Calu3 (cell line): ENCODE measurements around the gene ARID1B. TPM values are rescaled to one million over a fixed set of nuclear protein-coding genes. Genes with fewer than 3 reads are reported as not detected.

ENCODE experiments used
- BruUV-seq: library from RNA; stranded (reverse); fragments of 400-500 nt; replicated peaks from 2 replicates; lab custom pipeline; 2021; lab: Mats Ljungman, UMichigan
- CTCF ChIA-PET: fragments of 300-600 bp; sonication (Branson Sonifier 250); formaldehyde crosslinking; loops from one replicate; lab custom pipeline; 2022; ENCODE audit warnings: antibody characterized with exemption; lab: Charles Lee
- DNase-seq: peaks from one replicate; pipeline ENCODE4 v3.0.0; 2022
- H3K27ac Mint-ChIP-seq: one replicate; pipeline ENCODE4 v1.8.0; 2022; ENCODE audit warnings: mixed read lengths; ENCODE audit not compliant: unreplicated experiment
- H3K27me3 Mint-ChIP-seq: one replicate; pipeline ENCODE4 v1.8.0; 2022; ENCODE audit warnings: mixed read lengths; ENCODE audit not compliant: unreplicated experiment
- H3K36me3 Mint-ChIP-seq: one replicate; pipeline ENCODE4 v1.8.0; 2022; ENCODE audit warnings: mild to moderate bottlenecking, moderate library complexity, mixed read lengths; ENCODE audit not compliant: insufficient read depth, unreplicated experiment
- H3K4me1 Mint-ChIP-seq: one replicate; pipeline ENCODE4 v1.8.0; 2022; ENCODE audit warnings: mild to moderate bottlenecking, low read depth, mixed read lengths; ENCODE audit not compliant: unreplicated experiment
- H3K4me3 Mint-ChIP-seq: one replicate; pipeline ENCODE4 v1.8.0; 2022; ENCODE audit warnings: mild to moderate bottlenecking, low read depth, moderate library complexity, mixed read lengths; ENCODE audit not compliant: unreplicated experiment
- H3K9me3 Mint-ChIP-seq: one replicate; pipeline ENCODE4 v1.8.0; 2022; ENCODE audit warnings: low read depth, mixed read lengths; ENCODE audit not compliant: unreplicated experiment
- intact Hi-C: fragments of 100-400 bp; cut with micrococcal nuclease; formaldehyde crosslinking; loops from one replicate; pipeline ENCODE4 v1.10.0; 2022; ENCODE audit not compliant: unreplicated experiment
- total RNA-seq: library from RNA; stranded (reverse); gene quantifications from 2 replicates; pipeline ENCODE4 v1.2.3, GENCODE V29; 2022
- TF ChIP-seq, protein P1 (sequence below): fragments of 200-600 bp; IDR thresholded peaks from one replicate; pipeline ENCODE4 v1.8.0; 2022; ENCODE audit warnings: antibody characterized with exemption; ENCODE audit not compliant: unreplicated experiment

Gene ARID1B
- total RNA-seq, 1 experiment from 2014 or later: 53.5 TPM

DNA sequence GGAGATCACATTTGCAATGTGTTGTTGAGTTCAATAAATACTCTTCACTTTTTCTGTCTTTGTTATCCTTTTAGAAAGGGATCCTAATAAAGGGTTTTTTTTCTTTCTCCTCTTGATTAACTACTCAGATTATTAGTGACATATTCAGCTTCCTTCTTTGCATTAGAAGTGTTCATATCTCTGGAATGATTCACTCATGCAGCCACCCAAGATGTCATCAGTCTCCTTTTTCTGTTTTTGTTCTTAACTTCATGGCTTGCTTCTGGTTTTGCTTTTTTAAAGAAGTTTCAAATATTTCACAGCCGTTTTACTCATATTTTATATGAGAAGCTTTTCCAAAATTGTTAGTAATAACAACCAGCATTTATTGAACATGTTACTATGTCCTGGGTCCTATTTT is 358.5 kb downstream of the ARID1B start:
- Mint-ChIP-seq H3K4me1 (no peaks in the 10 kb centered on the region), H3K9me3 (no peaks in the 10 kb centered on the region), H3K4me3 (no peak overlapping the region), H3K27ac (no peak overlapping the region), H3K36me3 (peaks cover 5% of the 10 kb centered on the region), H3K27me3 (no peaks in the 10 kb centered on the region)
- TF ChIP-seq, protein P1, sequence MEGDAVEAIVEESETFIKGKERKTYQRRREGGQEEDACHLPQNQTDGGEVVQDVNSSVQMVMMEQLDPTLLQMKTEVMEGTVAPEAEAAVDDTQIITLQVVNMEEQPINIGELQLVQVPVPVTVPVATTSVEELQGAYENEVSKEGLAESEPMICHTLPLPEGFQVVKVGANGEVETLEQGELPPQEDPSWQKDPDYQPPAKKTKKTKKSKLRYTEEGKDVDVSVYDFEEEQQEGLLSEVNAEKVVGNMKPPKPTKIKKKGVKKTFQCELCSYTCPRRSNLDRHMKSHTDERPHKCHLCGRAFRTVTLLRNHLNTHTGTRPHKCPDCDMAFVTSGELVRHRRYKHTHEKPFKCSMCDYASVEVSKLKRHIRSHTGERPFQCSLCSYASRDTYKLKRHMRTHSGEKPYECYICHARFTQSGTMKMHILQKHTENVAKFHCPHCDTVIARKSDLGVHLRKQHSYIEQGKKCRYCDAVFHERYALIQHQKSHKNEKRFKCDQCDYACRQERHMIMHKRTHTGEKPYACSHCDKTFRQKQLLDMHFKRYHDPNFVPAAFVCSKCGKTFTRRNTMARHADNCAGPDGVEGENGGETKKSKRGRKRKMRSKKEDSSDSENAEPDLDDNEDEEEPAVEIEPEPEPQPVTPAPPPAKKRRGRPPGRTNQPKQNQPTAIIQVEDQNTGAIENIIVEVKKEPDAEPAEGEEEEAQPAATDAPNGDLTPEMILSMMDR: no peak
- BruUV-seq: no TSS peak
- CTCF ChIA-PET: no interaction called here
- DNase-seq: no peak
- intact Hi-C loops: no loop called here

DNA sequence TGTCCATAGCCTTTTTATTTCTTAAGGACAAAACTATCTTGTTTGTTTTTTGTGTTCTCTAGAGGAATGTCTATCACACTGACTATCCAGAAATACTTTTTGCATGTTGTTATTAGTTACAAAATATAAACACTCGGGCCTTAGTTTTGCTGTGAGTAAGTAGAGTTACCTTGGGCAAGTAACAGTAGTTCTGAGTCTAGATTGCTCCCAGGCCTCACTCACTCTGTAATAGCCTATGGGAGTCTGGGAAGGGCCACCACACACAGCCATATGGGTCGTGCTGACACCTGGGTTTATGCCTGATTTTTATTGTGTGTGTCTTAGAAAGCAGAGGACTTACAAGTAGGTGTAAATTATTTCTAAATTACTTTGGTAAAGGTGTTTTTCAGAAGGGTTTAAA is 360.3 kb downstream of the ARID1B start:
- Mint-ChIP-seq H3K36me3 (no peaks in the 10 kb centered on the region), H3K27me3 (no peaks in the 10 kb centered on the region), H3K27ac (no peak overlapping the region), H3K4me1 (no peaks in the 10 kb centered on the region), H3K4me3 (no peak overlapping the region), H3K9me3 (no peaks in the 10 kb centered on the region)
- no peak for DNase-seq
- CTCF ChIA-PET: no interaction called here
- TF ChIP-seq, protein P1: no peak
- intact Hi-C loops: no loop called here
- BruUV-seq: no TSS peak

DNA sequence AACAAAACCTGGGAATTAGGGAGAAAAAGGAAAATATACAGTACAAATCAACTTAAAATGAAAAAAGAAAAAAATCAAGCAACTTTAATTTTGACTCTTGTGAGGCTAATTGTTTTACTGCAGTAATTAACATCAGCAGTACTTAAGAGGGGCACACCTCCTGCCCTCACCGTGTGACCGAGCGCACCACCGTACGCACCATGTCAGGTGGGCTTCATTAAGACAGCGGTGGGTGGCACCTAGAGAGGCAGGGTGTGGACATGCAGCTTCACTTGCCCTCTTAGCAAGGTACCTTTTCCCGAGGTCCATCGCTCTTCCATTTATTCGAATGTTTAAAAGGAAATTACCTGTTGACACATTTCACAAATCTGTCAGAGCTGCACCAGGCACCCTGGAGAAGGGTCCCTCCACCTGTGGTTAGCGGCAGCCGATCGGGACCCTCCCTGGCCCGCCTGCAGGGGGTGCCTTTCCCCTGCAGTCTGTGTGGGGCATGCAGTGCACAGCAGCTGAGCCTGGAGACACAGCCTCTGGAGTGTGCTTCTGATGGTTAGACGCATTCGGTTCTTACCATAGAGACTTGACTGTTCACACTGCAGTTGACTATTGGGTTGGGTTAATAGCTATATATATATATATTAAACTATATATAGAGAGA is 362.0 kb downstream of the ARID1B start:
- no peaks in the 10 kb centered on the region for H3K9me3 Mint-ChIP-seq
- no peak for DNase-seq
- intact Hi-C loops: no loop called here
- no peak overlapping the region for H3K27ac Mint-ChIP-seq
- TF ChIP-seq, protein P1: no peak
- CTCF ChIA-PET: interaction anchor here (0.8 kb wide), 1 partner anchor 45 kb away, joined by 3 read pairs; no protein-coding TSS in a partner anchor
- BruUV-seq: no TSS peak
- no peaks in the 10 kb centered on the region for H3K36me3 Mint-ChIP-seq
- H3K27me3 Mint-ChIP-seq: no peaks in the 10 kb centered on the region
- H3K4me1 Mint-ChIP-seq: no peaks in the 10 kb centered on the region
- no peak overlapping the region for H3K4me3 Mint-ChIP-seq

DNA sequence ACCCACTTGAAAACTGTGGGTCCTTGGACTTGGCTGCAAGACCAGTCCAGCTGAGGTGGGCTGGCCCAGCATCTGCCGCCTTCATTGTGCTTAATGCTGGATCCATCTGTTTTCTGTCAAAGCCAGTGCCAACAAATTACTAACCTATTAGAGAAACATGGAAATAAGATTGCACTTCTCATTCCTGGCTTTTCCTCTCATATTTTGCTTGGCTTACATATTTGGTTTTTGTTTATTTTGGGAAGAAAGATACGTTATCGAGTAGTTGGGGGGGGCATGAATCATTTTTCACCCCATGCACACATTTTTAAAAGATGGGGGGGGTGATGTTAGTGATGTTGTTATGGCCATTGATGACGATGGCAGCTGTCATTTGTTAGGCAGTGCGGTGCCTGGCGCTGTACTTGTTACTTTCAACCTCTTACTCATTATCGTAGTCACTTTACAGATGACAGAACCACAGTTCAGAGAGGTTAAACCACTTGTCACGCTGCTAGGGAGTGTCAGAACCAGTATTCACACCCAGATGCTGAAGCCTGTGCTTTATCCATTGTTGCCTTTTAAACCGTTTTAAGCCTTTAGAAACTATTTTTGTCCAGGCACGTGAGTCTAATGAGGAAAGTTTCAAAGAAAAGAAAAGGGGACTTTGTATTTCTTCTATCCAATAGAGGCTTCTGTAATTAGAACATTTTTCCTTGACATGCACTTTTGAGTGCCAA is 366.2 kb downstream of the ARID1B start:
- DNase-seq: no peak
- CTCF ChIA-PET: no interaction called here
- no TSS peak for BruUV-seq
- no peak overlapping the region for H3K27ac Mint-ChIP-seq
- TF ChIP-seq, protein P1: no peak
- intact Hi-C loops: no loop called here
- H3K9me3 Mint-ChIP-seq: no peaks in the 10 kb centered on the region
- H3K36me3 Mint-ChIP-seq: peaks cover 5% of the 10 kb centered on the region
- no peaks in the 10 kb centered on the region for H3K27me3 Mint-ChIP-seq
- no peaks in the 10 kb centered on the region for H3K4me1 Mint-ChIP-seq
- no peak overlapping the region for H3K4me3 Mint-ChIP-seq
